SK-N-SH (cell line): ENCODE results near the gene USP47. TPM values are rescaled to one million over a fixed set of nuclear protein-coding genes. Genes with fewer than 3 reads are reported as not detected.

ENCODE experiments used
- CTCF ChIA-PET: fragments of 300-600, 350-600 bp; formaldehyde crosslinking; extraction: SDS; loops from one replicate; lab custom pipeline; 2021; lab: Yijun Ruan, JAX
- POLR2A ChIA-PET: fragments of 350-600 bp; sonication (Branson Sonifier 250); formaldehyde crosslinking; extraction: SDS; loops from one replicate; lab custom pipeline; 2020; ENCODE audit warnings: antibody characterized with exemption, inconsistent platforms; lab: Yijun Ruan, JAX
- DNase-seq: peaks from one replicate; pipeline ENCODE4 v3.0.0; 2012
- H2AFZ ChIP-seq: fragments of 200-600 bp; sonication (generic); 2 replicates; pipeline ENCODE4 v1.8.1; 2016; ENCODE audit warnings: antibody characterized with exemption, mild to moderate bottlenecking, low read depth
- H3F3A ChIP-seq: fragments of 200-600 bp; sonication (generic); replicated peaks from 2 replicates; pipeline ENCODE3; 2016; ENCODE audit warnings: antibody characterized with exemption, mild to moderate bottlenecking; ENCODE audit not compliant: insufficient read depth
- H3K27ac ChIP-seq, 2 experiments: fragments of 200-500 bp in 1 of 2; fragments of 200-600 bp in 1 of 2; sonication (Bioruptor generic) in 1 of 2; sonication (generic), shearing (Covaris generic) in 1 of 2; 2 replicates each; pipeline versions ENCODE4 v1.5.1 to v1.6.1; 2014 to 2016; ENCODE audit warnings: low read depth in 2 of 2, inconsistent platforms in 1 of 2, low read length in 1 of 2, mild to moderate bottlenecking in 1 of 2, mixed read lengths in 1 of 2
- H3K27me3 ChIP-seq: fragments of 200-600 bp; sonication (generic), shearing (Covaris generic); 2 replicates; pipeline ENCODE4 v1.6.1; 2016; ENCODE audit warnings: mixed run types; ENCODE audit not compliant: insufficient read depth
- H3K36me3 ChIP-seq, 2 experiments: fragments of 200-500 bp in 1 of 2; fragments of 200-600 bp in 1 of 2; sonication (Bioruptor generic) in 1 of 2; sonication (generic) in 1 of 2; replicated peaks in 1 of 2; 2 replicates each; pipeline versions ENCODE3 to v1.5.1; 2014 to 2016; ENCODE audit warnings: low read length in 1 of 2, mild to moderate bottlenecking in 1 of 2; ENCODE audit not compliant: insufficient read depth in 2 of 2, control insufficient read depth in 1 of 2
- H3K4me1 ChIP-seq, 2 experiments: fragments of 200-500 bp in 1 of 2; fragments of 200-600 bp in 1 of 2; sonication (Bioruptor generic) in 1 of 2; sonication (generic), shearing (Covaris generic) in 1 of 2; 2 replicates each; pipeline versions ENCODE4 v1.5.1 to v1.6.1; 2014 to 2016; ENCODE audit warnings: low read depth in 1 of 2, low read length in 1 of 2, mixed run types in 1 of 2; ENCODE audit not compliant: insufficient read depth in 2 of 2, control insufficient read depth in 1 of 2
- H3K4me2 ChIP-seq: fragments of 200-600 bp; sonication (generic), shearing (Covaris generic); 2 replicates; pipeline ENCODE4 v1.6.1; 2017; ENCODE audit warnings: mixed run types
- H3K4me3 ChIP-seq, 2 experiments: fragments of 200-500 bp in 1 of 2; fragments of 200-600 bp in 1 of 2; sonication (Bioruptor generic) in 1 of 2; sonication (generic), shearing (Covaris generic) in 1 of 2; 2 replicates each; pipeline versions ENCODE4 v1.5.1 to v1.8.1; 2014 to 2016; ENCODE audit warnings: low read depth in 2 of 2, inconsistent platforms in 1 of 2, low read length in 1 of 2, mild to moderate bottlenecking in 1 of 2, mixed read lengths in 1 of 2, moderate library complexity in 1 of 2
- H3K79me2 ChIP-seq: fragments of 200-600 bp; sonication (generic); 2 replicates; pipeline ENCODE4 v1.8.1; 2017; ENCODE audit warnings: mild to moderate bottlenecking; ENCODE audit not compliant: insufficient read depth
- H3K9ac ChIP-seq: fragments of 200-600 bp; sonication (generic); 2 replicates; pipeline ENCODE4 v1.6.1; 2017; ENCODE audit warnings: mixed run types
- H3K9me2 ChIP-seq: fragments of 200-600 bp; sonication (generic); 2 replicates; pipeline ENCODE4 v1.6.1; 2017; ENCODE audit warnings: mixed run types
- H3K9me3 ChIP-seq: fragments of 200-600 bp; sonication (generic); 2 replicates; pipeline ENCODE4 v1.6.1; 2017; ENCODE audit warnings: mixed run types, mild to moderate bottlenecking, moderate library complexity
- H4K20me1 ChIP-seq: fragments of 200-600 bp; sonication (generic); 2 replicates; pipeline ENCODE4 v1.6.1; 2017; ENCODE audit warnings: mild to moderate bottlenecking, mixed run types; ENCODE audit not compliant: insufficient read depth
- EZH2phosphoT487 ChIP-seq: fragments of 200-600 bp; sonication (generic); IDR thresholded peaks from 2 replicates; pipeline ENCODE4 v1.6.1; 2017; ENCODE audit warnings: low read depth, mixed run types, mild to moderate bottlenecking, antibody characterized with exemption, moderate library complexity, borderline replicate concordance
- FOXJ3 ChIP-seq: sonication (generic); formaldehyde crosslinking; IDR thresholded peaks from 2 replicates; pipeline ENCODE4 v1.5.1; 2020; ENCODE audit warnings: mild to moderate bottlenecking, missing genetic modification reagents
- FOXM1 ChIP-seq: IDR thresholded peaks from 2 replicates; pipeline ENCODE4 v1.4.0; 2012; ENCODE audit warnings: low read depth, mild to moderate bottlenecking
- MXI1 ChIP-seq: IDR thresholded peaks from 2 replicates; pipeline ENCODE4 v1.6.1; 2012; ENCODE audit warnings: mild to moderate bottlenecking, low read depth, low read length, improper control_type of control experiment
- POLR2AphosphoS5 ChIP-seq: IDR thresholded peaks from 2 replicates; pipeline ENCODE4 v1.6.1; 2012; ENCODE audit warnings: low read depth, low read length
- RAD21 ChIP-seq: IDR thresholded peaks from 2 replicates; pipeline ENCODE4 v1.6.1; 2012; ENCODE audit warnings: mild to moderate bottlenecking, low read length
- RCOR1 ChIP-seq: fragments of 150-350 bp; IDR thresholded peaks from 2 replicates; pipeline ENCODE4 v1.6.1; 2017; ENCODE audit warnings: antibody characterized with exemption, low read length
- RFX5 ChIP-seq: IDR thresholded peaks from 2 replicates; pipeline ENCODE4 v1.6.1; 2012; ENCODE audit warnings: mild to moderate bottlenecking, improper control_type of control experiment, low read length
- SIN3A ChIP-seq: IDR thresholded peaks from 2 replicates; pipeline ENCODE4 v1.6.1; 2012; ENCODE audit warnings: low read depth, mild to moderate bottlenecking, low read length, moderate library complexity, borderline replicate concordance
- TAF1 ChIP-seq: IDR thresholded peaks from 2 replicates; pipeline ENCODE4 v1.6.1; 2012; ENCODE audit warnings: low read depth, mild to moderate bottlenecking, low read length, moderate library complexity, borderline replicate concordance
- WGBS: methylation state at CpG from one replicate; pipeline ENCODE4 v1.1.6; 2017; ENCODE audit warnings: low lambda C conversion rate; 5-methylcytosine and 5-hydroxymethylcytosine counted together
- polyA plus RNA-seq, 3 experiments: library from polyadenylated mRNA; depleted of rRNA; stranded (reverse); fragments of >200 nt; gene quantifications; 2 replicates each; pipeline ENCODE4 v1.2.3, GENCODE V29; 2012
- TF ChIP-seq, protein P1 (sequence below): fragments of 150-350 bp; IDR thresholded peaks from 2 replicates; pipeline ENCODE4 v1.6.1; 2016; ENCODE audit warnings: mild to moderate bottlenecking, low read depth, low read length

USP47 gene
- polyA plus RNA-seq, 1 of the 3 experiments (the other 2 are of a cell fraction) = 10.3 TPM

DNA sequence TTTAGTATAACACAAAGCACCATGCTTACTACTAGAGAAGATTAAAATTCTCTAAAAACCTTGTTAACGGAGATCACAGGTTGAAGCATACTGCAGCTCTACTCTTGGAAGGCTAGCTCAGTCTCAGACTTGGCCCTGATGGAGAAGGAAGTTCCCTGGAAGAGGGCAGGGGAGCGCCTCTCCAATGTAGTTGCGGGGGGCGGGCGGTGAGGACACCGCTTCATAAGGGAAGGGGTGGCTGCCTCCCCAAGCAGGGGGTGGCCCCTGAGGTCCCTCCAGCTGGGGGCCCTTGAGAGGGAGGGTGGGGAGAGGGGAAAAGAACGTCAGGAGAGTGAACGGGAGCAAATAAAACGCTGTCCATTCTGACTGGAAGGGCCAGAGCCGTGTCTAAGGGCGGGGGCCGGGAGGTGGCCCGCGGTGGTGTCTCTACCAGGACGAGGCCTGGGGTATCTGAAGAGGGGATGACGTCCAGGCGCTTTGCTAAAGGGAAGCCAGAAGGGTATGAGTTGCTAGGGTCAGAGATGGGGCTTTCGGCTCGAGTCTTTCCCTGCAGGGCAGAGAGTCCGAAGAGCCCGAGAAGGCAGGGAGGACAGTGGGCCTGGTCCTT, 553 bp upstream of the USP47 start:
- peak overlapping the region; percentile 97 to 98 for H3K27ac ChIP-seq
- H3K9ac ChIP-seq = peak overlapping the region; percentile 98
- peak overlapping the region; percentile 87 for H2AFZ ChIP-seq
- no peaks in the 10 kb centered on the region for H3K36me3 ChIP-seq
- POLR2A ChIA-PET = interaction anchor here (1.2 to 1.5 kb wide), 3 partner anchors 28 to 303 kb away, joined by 4 to 5 read pairs (median 4); no protein-coding TSS in a partner anchor
- 22% methylated on average over 14 of the region's 21 CpGs for WGBS
- H3K27me3 ChIP-seq = no peaks in the 10 kb centered on the region
- H3K9me3 ChIP-seq = no peaks in the 10 kb centered on the region
- peaks cover 44% of the 10 kb centered on the region for H3K79me2 ChIP-seq
- peaks cover 35% of the 10 kb centered on the region for H4K20me1 ChIP-seq
- H3K9me2 ChIP-seq = no peaks in the 10 kb centered on the region
- peak overlapping the region; percentile 90 to 94 for H3K4me3 ChIP-seq
- peaks cover 31% of the 10 kb centered on the region for H3F3A ChIP-seq
- TF ChIP-seq POLR2AphosphoS5 (no peak), MXI1 (peak; percentile 50; the same call in 1 of the 2 replicates)
- CTCF ChIA-PET = interaction anchor here (0.6 to 2.1 kb wide), 13 partner anchors 8 to 800 kb away, joined by 3 to 6 read pairs (median 4); no protein-coding TSS in a partner anchor
- H3K4me2 ChIP-seq = peak overlapping the region; percentile 80
- DNase-seq = no peak
- peaks cover 16 to 23% of the 10 kb centered on the region in 2 experiments for H3K4me1 ChIP-seq

DNA sequence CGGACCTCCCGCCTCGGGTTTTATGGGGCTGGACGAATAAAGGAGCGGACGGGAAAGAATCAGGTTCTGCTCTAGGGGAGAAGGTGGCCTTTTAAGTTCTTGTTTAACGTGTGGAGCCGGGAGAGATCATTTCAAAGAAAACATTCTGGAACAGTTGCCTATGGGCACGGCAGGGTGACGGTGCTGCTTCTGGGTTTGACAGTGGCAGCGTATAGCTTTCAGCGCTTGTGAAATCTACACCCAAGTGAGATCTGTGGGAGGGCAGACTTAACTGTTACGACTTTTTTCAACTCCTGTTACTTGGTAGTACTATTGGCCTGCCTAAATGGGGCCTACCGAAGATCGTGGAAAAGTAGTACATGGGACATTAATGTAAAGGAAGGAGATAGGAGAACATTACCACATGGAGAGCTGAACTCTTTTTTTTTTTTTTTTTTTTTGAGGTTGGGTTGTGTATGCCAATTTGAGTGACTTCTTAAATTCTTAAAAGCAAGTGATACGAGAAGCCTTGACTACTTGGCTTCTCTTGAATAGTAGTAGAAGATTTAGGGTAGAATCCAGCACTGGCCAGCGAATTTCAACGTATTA, 743 bp downstream of the USP47 start:
- Histone ChIP-seq H3K9me3 (no peaks in the 10 kb centered on the region), H3K36me3 (no peaks in the 10 kb centered on the region), H3K4me3 (peak overlapping the region; percentile 90 to 94), H3K79me2 (peaks cover 57% of the 10 kb centered on the region), H3K4me1 (peaks cover 23 to 24% of the 10 kb centered on the region in 2 experiments)
- DNase-seq = peak; percentile 54
- TF ChIP-seq POLR2AphosphoS5 (peak; percentile 80), FOXJ3 (no peak), MXI1 (peak; percentile 52; the same call in 1 of the 2 replicates), TAF1 (peak; percentile 36; the same call in 1 of the 2 replicates), SIN3A (peak; percentile 74; the same call in 1 of the 2 replicates)
- TF ChIP-seq, all 33 proteins: peak for 4
- H3K27me3 ChIP-seq = no peaks in the 10 kb centered on the region
- ChIA-PET CTCF (interaction anchor here (0.9 to 2.1 kb wide), 13 partner anchors 16 to 982 kb away, joined by 3 to 7 read pairs (median 4); no protein-coding TSS in a partner anchor), POLR2A (interaction anchor here (1.4 to 1.5 kb wide), 2 partner anchors 137 to 305 kb away, joined by 4 to 5 read pairs; no protein-coding TSS in a partner anchor)
- H4K20me1 ChIP-seq = peaks cover 48% of the 10 kb centered on the region
- H2AFZ ChIP-seq = peak overlapping the region; percentile 87; the same call in 1 of the 2 replicates
- H3K9ac ChIP-seq = peak overlapping the region; percentile 98
- 3% methylated on average over 18 of the region's 18 CpGs for WGBS
- peak overlapping the region; percentile 80 for H3K4me2 ChIP-seq
- peak overlapping the region; percentile 97 to 98 for H3K27ac ChIP-seq
- H3F3A ChIP-seq = peaks cover 38% of the 10 kb centered on the region
- H3K9me2 ChIP-seq = no peaks in the 10 kb centered on the region

DNA sequence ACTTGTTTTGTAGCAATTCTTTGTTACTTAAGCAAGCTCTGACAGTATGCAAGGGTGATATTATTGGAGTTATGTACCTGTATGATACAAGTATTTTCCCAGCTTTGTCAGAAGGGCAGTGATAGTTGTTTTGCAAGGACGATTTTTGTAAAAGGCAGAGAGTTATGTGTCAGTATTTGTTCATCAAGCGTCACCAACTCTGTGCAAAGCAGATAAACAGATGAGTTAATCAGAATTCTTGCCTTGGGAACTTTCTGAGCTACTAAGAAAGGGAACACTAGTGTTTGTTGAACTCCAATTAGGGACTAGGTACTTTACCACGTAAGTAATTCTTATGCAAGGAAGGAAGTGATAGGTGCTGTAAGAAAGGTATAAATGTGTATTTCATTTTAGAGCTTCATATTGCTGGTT, 1.4 kb downstream of the USP47 start:
- POLR2A ChIA-PET = no interaction called here
- no peak for DNase-seq

More for the DNA sequence above, 1.4 kb downstream of the USP47 start:
- H2AFZ ChIP-seq = no peak overlapping the region
- peak overlapping the region; percentile 97 to 98 for H3K27ac ChIP-seq
- peak overlapping the region; percentile 98 for H3K9ac ChIP-seq
- no peaks in the 10 kb centered on the region for H3K36me3 ChIP-seq
- H3K27me3 ChIP-seq = no peaks in the 10 kb centered on the region
- TF ChIP-seq RFX5 = no peak
- TF ChIP-seq RCOR1 = no peak
- TF ChIP-seq, protein P1, sequence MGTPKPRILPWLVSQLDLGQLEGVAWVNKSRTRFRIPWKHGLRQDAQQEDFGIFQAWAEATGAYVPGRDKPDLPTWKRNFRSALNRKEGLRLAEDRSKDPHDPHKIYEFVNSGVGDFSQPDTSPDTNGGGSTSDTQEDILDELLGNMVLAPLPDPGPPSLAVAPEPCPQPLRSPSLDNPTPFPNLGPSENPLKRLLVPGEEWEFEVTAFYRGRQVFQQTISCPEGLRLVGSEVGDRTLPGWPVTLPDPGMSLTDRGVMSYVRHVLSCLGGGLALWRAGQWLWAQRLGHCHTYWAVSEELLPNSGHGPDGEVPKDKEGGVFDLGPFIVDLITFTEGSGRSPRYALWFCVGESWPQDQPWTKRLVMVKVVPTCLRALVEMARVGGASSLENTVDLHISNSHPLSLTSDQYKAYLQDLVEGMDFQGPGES = no peak
- no peak for TF ChIP-seq RAD21
- no peak for TF ChIP-seq FOXM1
- TF ChIP-seq EZH2phosphoT487 = no peak
- no peak for TF ChIP-seq POLR2AphosphoS5
- WGBS = 3% methylated on average over 3 of the region's 3 CpGs
- H3K9me2 ChIP-seq = no peaks in the 10 kb centered on the region
- peaks cover 23 to 24% of the 10 kb centered on the region in 2 experiments for H3K4me1 ChIP-seq
- peaks cover 42% of the 10 kb centered on the region for H3F3A ChIP-seq
- H3K4me3 ChIP-seq = peak overlapping the region; percentile 90 to 94
- peaks cover 64% of the 10 kb centered on the region for H3K79me2 ChIP-seq
- CTCF ChIA-PET = interaction anchor here (0.6 to 2.1 kb wide), 8 partner anchors 16 to 273 kb away, joined by 3 to 7 read pairs (median 3); no protein-coding TSS in a partner anchor
- H4K20me1 ChIP-seq = peaks cover 54% of the 10 kb centered on the region
- H3K9me3 ChIP-seq = no peaks in the 10 kb centered on the region
- H3K4me2 ChIP-seq = peak overlapping the region; percentile 80
